Breast epithelium (tissue), 4 donors: ENCODE results near the gene GALNT9. TPM values are rescaled to one million over a fixed set of nuclear protein-coding genes. Genes with fewer than 3 reads are reported as not detected.

Experiments used
- DNase-seq, 2 donors: peaks; one replicate each; pipeline ENCODE4 v3.0.0-alpha.2; 2019; ENCODE audit warnings: low spot score in 2 of 2
- H3K27ac ChIP-seq, 2 donors: fragments of 200-600 bp; sonication (generic) in 1 of 2; one replicate each; pipeline ENCODE4 v1.5.1; 2016 to 2019; ENCODE audit warnings: mild to moderate bottlenecking in 1 of 2
- H3K27me3 ChIP-seq, 2 donors: fragments of 200-600 bp; sonication (generic) in 1 of 2; one replicate each; pipeline versions ENCODE4 v1.5.1 to v1.6.0; 2017 to 2019; ENCODE audit warnings: control low read depth in 1 of 2, mild to moderate bottlenecking in 1 of 2
- H3K36me3 ChIP-seq: fragments of 200-600 bp; one replicate; pipeline ENCODE4 v1.5.1; 2019
- H3K4me1 ChIP-seq, 2 donors: fragments of 200-600 bp; sonication (generic); one replicate each; pipeline ENCODE4 v1.5.1; 2016 to 2019; ENCODE audit warnings: control low read depth in 1 of 2
- H3K4me3 ChIP-seq, 3 donors: fragments of 200-600 bp; sonication (generic); 1 replicate in 2 of 3; 2 replicates in 1 of 3; pipeline ENCODE4 v1.5.1; 2016 to 2019; ENCODE audit warnings: mild to moderate bottlenecking in 3 of 3, moderate library complexity in 2 of 3
- H3K9me3 ChIP-seq, 2 donors: fragments of 200-600 bp; sonication (generic) in 1 of 2; one replicate each; pipeline ENCODE4 v1.5.1; 2016 to 2019; ENCODE audit warnings: control low read depth in 1 of 2
- POLR2A ChIP-seq: fragments of 450-650 bp; IDR thresholded peaks from one replicate; pipeline ENCODE4 v1.6.1; 2016; ENCODE audit warnings: antibody characterized with exemption, mild to moderate bottlenecking, moderate library complexity
- POLR2AphosphoS5 ChIP-seq, 3 donors: sonication (generic); formaldehyde crosslinking; IDR thresholded peaks; one replicate each; pipeline ENCODE4 v1.6.1; 2017; ENCODE audit warnings: antibody characterized with exemption in 3 of 3
- intact Hi-C: fragments of 100-400 bp; cut with DNase I; formaldehyde crosslinking; loops from one replicate; pipeline ENCODE4 v1.15.1; 2023; ENCODE audit warnings: low total_unique reads
- total RNA-seq, 3 donors: library from RNA; depleted of rRNA; stranded (reverse); fragments of >200 nt; gene quantifications; one replicate each; pipeline ENCODE4 v1.1.0, GENCODE V29; 2016
- TF ChIP-seq, protein P1 (sequence below), 3 donors: fragments of 450-650 bp; IDR thresholded peaks; one replicate each; pipeline ENCODE4 v1.5.1; 2016 to 2017; ENCODE audit warnings: antibody characterized with exemption in 3 of 3, mild to moderate bottlenecking in 3 of 3, moderate library complexity in 3 of 3

GALNT9 gene
- total RNA-seq, 3 donors from 2014 or later: 2.9 TPM; not detected in 2

DNA sequence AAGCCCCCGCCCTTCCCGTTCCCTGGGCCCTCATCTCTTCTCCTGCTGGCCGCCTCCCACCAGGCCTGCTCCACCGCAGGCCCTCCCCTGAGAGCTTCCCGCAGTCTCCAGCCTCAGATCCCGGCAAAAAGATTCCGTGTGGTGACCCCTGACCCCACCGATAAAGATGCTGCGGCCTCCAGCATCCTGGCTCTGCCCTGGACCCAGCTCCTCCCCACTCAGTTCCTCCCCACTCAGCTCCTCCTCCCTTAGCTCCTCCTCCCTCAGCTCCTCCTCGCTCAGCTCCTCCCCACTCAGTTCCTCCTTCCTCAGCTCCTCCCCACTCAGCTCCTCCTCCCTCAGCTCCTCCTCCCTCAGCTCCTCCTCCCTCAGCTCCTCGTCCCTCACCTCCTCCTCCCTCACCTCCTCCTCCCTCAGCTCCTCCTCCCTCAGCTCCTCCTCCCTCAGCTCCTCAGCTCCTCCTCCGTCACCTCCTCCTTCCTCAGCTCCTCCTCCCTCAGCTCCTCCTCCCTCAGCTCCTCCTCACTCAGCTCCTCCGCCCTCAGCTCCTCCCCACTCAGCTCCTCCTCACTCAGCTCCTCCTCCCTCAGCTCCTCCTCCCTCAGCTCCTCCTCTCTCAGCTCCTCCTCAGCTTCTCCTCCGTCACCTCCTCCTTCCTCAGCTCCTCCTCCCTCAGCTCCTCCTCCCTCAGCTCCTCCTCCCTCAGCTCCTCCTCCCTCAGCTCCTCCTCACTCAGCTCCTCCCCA lies 168.2 kb downstream of the GALNT9 start:
- Histone ChIP-seq H3K27ac (no peak overlapping the region), H3K4me1 (peaks cover 3 to 13% of the 10 kb centered on the region in 2 donors), H3K4me3 (no peak overlapping the region), H3K27me3 (peaks cover 0 to 11% of the 10 kb centered on the region in 2 donors), H3K36me3 (no peaks in the 10 kb centered on the region), H3K9me3 (no peaks in the 10 kb centered on the region)
- TF ChIP-seq, protein P1, sequence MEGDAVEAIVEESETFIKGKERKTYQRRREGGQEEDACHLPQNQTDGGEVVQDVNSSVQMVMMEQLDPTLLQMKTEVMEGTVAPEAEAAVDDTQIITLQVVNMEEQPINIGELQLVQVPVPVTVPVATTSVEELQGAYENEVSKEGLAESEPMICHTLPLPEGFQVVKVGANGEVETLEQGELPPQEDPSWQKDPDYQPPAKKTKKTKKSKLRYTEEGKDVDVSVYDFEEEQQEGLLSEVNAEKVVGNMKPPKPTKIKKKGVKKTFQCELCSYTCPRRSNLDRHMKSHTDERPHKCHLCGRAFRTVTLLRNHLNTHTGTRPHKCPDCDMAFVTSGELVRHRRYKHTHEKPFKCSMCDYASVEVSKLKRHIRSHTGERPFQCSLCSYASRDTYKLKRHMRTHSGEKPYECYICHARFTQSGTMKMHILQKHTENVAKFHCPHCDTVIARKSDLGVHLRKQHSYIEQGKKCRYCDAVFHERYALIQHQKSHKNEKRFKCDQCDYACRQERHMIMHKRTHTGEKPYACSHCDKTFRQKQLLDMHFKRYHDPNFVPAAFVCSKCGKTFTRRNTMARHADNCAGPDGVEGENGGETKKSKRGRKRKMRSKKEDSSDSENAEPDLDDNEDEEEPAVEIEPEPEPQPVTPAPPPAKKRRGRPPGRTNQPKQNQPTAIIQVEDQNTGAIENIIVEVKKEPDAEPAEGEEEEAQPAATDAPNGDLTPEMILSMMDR (IDR thresholded peaks at IDR 0.05): no peak
- no peak for TF ChIP-seq POLR2AphosphoS5 (IDR thresholded peaks at IDR 0.05)
- no peak for TF ChIP-seq POLR2A
- intact Hi-C loops: no loop called here
- no peak for DNase-seq

GRCh38 chr12:132160601-132161035 lies 168.8 kb downstream of the GALNT9 start:
- Histone ChIP-seq H3K9me3 (no peaks in the 10 kb centered on the region), H3K4me3 (no peak overlapping the region), H3K27me3 (peaks cover 0 to 11% of the 10 kb centered on the region in 2 donors), H3K36me3 (no peaks in the 10 kb centered on the region), H3K4me1 (peaks cover 3 to 13% of the 10 kb centered on the region in 2 donors), H3K27ac (no peak overlapping the region)
- intact Hi-C loops: no loop called here
- no peak for DNase-seq
- TF ChIP-seq POLR2AphosphoS5 (IDR thresholded peaks at IDR 0.05) (no peak), POLR2A (no peak)
- TF ChIP-seq, protein P1 (IDR thresholded peaks at IDR 0.05): no peak

DNA sequence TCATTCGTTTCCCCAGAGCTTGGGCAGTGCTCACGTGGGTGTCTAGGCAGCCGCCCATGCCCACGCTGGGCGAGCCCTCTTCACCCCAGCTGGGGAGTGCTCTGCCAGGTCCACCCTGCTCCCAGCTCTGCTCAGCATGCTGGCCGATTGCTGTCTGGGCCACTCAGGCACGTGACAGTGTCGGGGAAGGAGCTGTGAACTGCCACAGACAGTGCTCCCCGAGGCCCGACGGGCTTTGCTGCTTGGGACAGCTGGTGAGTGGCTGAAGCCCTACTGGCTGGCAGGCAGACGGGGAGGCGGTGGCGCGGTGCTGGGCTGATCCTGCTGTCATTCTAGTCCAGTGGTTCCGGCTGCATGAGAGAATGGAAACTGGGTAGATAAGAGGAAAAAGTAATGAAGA lies 169.4 kb downstream of the GALNT9 start:
- Histone ChIP-seq H3K36me3 (no peaks in the 10 kb centered on the region), H3K4me1 (peaks cover 3 to 13% of the 10 kb centered on the region in 2 donors), H3K27me3 (peaks cover 0 to 11% of the 10 kb centered on the region in 2 donors), H3K27ac (no peak overlapping the region), H3K4me3 (no peak overlapping the region), H3K9me3 (no peaks in the 10 kb centered on the region)
- DNase-seq: no peak
- intact Hi-C loops: no loop called here
- TF ChIP-seq POLR2AphosphoS5 (IDR thresholded peaks at IDR 0.05): no peak
- no peak for TF ChIP-seq POLR2A
- TF ChIP-seq, protein P1 (IDR thresholded peaks at IDR 0.05): no peak

DNA sequence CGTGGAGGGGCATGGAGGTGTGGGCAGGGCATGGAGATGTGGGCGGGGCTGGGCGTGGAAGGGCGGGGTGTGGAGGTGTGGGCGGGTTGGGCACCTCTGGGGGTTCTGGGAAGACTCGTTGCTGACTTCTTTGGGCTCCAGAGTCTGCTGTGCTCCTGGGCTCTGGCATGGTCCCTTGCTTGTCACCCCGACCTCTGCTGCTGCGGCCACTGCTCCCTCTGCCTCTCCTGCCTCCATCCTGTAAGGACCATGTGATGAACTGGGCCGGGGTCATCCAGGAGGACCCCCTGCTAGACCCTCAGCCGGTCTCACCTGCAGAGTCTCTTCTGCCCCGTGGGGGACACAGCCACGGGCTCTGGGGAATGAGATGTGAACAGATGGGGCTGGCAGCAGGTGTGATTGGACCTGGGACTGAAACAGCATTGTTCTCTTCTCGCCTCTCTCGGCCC lies 169.8 kb downstream of the GALNT9 start:
- TF ChIP-seq POLR2AphosphoS5 (IDR thresholded peaks at IDR 0.05) (no peak), POLR2A (no peak)
- TF ChIP-seq, protein P1 (IDR thresholded peaks at IDR 0.05): no peak
- Histone ChIP-seq H3K9me3 (no peaks in the 10 kb centered on the region), H3K27ac (no peak overlapping the region), H3K36me3 (no peaks in the 10 kb centered on the region), H3K27me3 (peaks cover 0 to 11% of the 10 kb centered on the region in 2 donors), H3K4me1 (peaks cover 3 to 13% of the 10 kb centered on the region in 2 donors), H3K4me3 (no peak overlapping the region)
- intact Hi-C loops: no loop called here
- no peak for DNase-seq
